IMR-90 (cell line): Measurements from ENCODE around the gene NUDT3. TPM values are rescaled to one million over a fixed set of nuclear protein-coding genes. Genes with fewer than 3 reads are reported as not detected.

Source experiments
- ATAC-seq: fragments of 200-7000 bp; cut with Tn5 transposase; 2 replicates; pipeline ENCODE4 v1.9.1; 2020; ENCODE audit warnings: low read depth, mild to moderate bottlenecking, moderate library complexity
- BruUV-seq: library from RNA; stranded (reverse); fragments of 400-500 nt; replicated peaks from 2 replicates; lab custom pipeline; 2021; lab: Mats Ljungman, UMichigan
- CTCF ChIA-PET: fragments of 300-600 bp; formaldehyde crosslinking; extraction: SDS; loops from one replicate; lab custom pipeline; 2021; ENCODE audit warnings: antibody characterized with exemption; lab: Yijun Ruan, JAX
- POLR2A ChIA-PET: fragments of 300-600 bp; sonication (Branson Sonifier 250); formaldehyde crosslinking; loops from one replicate; lab custom pipeline; 2022; ENCODE audit warnings: antibody characterized with exemption; ENCODE audit not compliant: unreplicated experiment; lab: Charles Lee
- DNase-seq: peaks from one replicate; pipeline ENCODE4 v3.0.0; 2013
- H2AFZ ChIP-seq: replicated peaks from 2 replicates; pipeline ENCODE3; 2013; ENCODE audit warnings: low read length, mild to moderate bottlenecking; ENCODE audit not compliant: poor library complexity
- H2AK5ac ChIP-seq: 2 replicates; pipeline ENCODE4 v1.6.1; 2013; ENCODE audit warnings: low read depth, low read length, inconsistent platforms
- H2AK9ac ChIP-seq: replicated peaks from 2 replicates; pipeline ENCODE3; 2013; ENCODE audit warnings: mild to moderate bottlenecking, low read depth, low read length, moderate library complexity; ENCODE audit not compliant: poor library complexity
- H2BK120ac ChIP-seq: 2 replicates; pipeline ENCODE4 v1.6.1; 2013; ENCODE audit warnings: low read depth, low read length, inconsistent platforms
- H2BK15ac ChIP-seq: 3 replicates; pipeline ENCODE4 v1.6.1; 2013; ENCODE audit warnings: low read depth, low read length, inconsistent platforms
- H2BK20ac ChIP-seq: 2 replicates; pipeline ENCODE4 v1.6.1; 2013; ENCODE audit warnings: low read depth, mild to moderate bottlenecking, inconsistent platforms, low read length, moderate library complexity
- H2BK5ac ChIP-seq: 2 replicates; pipeline ENCODE4 v1.6.1; 2013; ENCODE audit warnings: mild to moderate bottlenecking, low read depth, low read length, inconsistent platforms; ENCODE audit not compliant: poor library complexity, severe bottlenecking
- H3K14ac ChIP-seq: replicated peaks from 2 replicates; pipeline ENCODE4 v1.6.1; 2013; ENCODE audit warnings: low read depth, low read length, inconsistent platforms
- H3K18ac ChIP-seq: 2 replicates; pipeline ENCODE4 v1.6.1; 2013; ENCODE audit warnings: low read depth, low read length, control low read depth
- H3K23ac ChIP-seq: 2 replicates; pipeline ENCODE4 v1.6.1; 2013; ENCODE audit warnings: low read depth, low read length, inconsistent platforms
- H3K27ac ChIP-seq: 2 replicates; pipeline ENCODE4 v1.5.1; 2013; ENCODE audit warnings: mild to moderate bottlenecking, control low read depth, low read length; ENCODE audit not compliant: insufficient read depth
- H3K27me3 ChIP-seq: 2 replicates; pipeline ENCODE4 v1.6.1; 2013; ENCODE audit warnings: low read length; ENCODE audit not compliant: control insufficient read depth, insufficient read depth
- H3K36me3 ChIP-seq: 2 replicates; pipeline ENCODE4 v1.6.1; 2013; ENCODE audit warnings: low read length, mixed read lengths; ENCODE audit not compliant: control insufficient read depth, insufficient read depth
- H3K4ac ChIP-seq: 2 replicates; pipeline ENCODE4 v1.6.1; 2013; ENCODE audit warnings: low read depth, low read length, inconsistent platforms
- H3K4me1 ChIP-seq: 2 replicates; pipeline ENCODE4 v1.6.1; 2013; ENCODE audit warnings: low read length, mixed read lengths; ENCODE audit not compliant: control insufficient read depth, insufficient read depth
- H3K4me2 ChIP-seq: 2 replicates; pipeline ENCODE4 v1.6.1; 2013; ENCODE audit warnings: low read depth, mild to moderate bottlenecking, control low read depth, low read length, moderate library complexity
- H3K4me3 ChIP-seq: 2 replicates; pipeline ENCODE4 v1.5.1; 2013; ENCODE audit warnings: low read depth, mild to moderate bottlenecking, control low read depth, low read length, moderate library complexity; ENCODE audit not compliant: insufficient read depth
- H3K56ac ChIP-seq: 2 replicates; pipeline ENCODE4 v1.6.1; 2013; ENCODE audit warnings: low read length, inconsistent platforms; ENCODE audit not compliant: insufficient read depth; ENCODE audit errors: extremely low read depth
- H3K79me1 ChIP-seq, 2 experiments: 2 replicates each; pipeline ENCODE4 v1.6.1; 2013; ENCODE audit warnings: low read length in 2 of 2, inconsistent platforms in 1 of 2, low read depth in 1 of 2
- H3K9ac ChIP-seq: 2 replicates; pipeline ENCODE4 v1.6.1; 2013; ENCODE audit warnings: low read depth, low read length, control low read depth
- H3K9me1 ChIP-seq: 2 replicates; pipeline ENCODE4 v1.6.1; 2013; ENCODE audit warnings: low read length, inconsistent platforms; ENCODE audit not compliant: insufficient read depth
- H3K9me3 ChIP-seq: 2 replicates; pipeline ENCODE4 v1.6.1; 2013; ENCODE audit warnings: low read length; ENCODE audit not compliant: control insufficient read depth, insufficient read depth
- H4K20me1 ChIP-seq: 2 replicates; pipeline ENCODE4 v1.6.1; 2013; ENCODE audit warnings: low read length, inconsistent platforms; ENCODE audit not compliant: insufficient read depth
- H4K5ac ChIP-seq: 2 replicates; pipeline ENCODE4 v1.6.1; 2013; ENCODE audit warnings: mild to moderate bottlenecking, low read depth, low read length, control low read depth
- H4K8ac ChIP-seq, 2 experiments: 2 replicates each; pipeline ENCODE4 v1.6.1; 2013; ENCODE audit warnings: low read depth in 2 of 2, low read length in 2 of 2, control low read depth in 1 of 2, inconsistent platforms in 1 of 2
- H4K91ac ChIP-seq: 2 replicates; pipeline ENCODE4 v1.6.1; 2013; ENCODE audit warnings: low read depth, low read length, inconsistent platforms; ENCODE audit not compliant: insufficient read depth
- BHLHE40 ChIP-seq: fragments of 150-350 bp; IDR thresholded peaks from 2 replicates; pipeline ENCODE4 v1.6.1; 2016; ENCODE audit warnings: mild to moderate bottlenecking, low read depth, low read length
- CHD1 ChIP-seq: IDR thresholded peaks from 2 replicates; pipeline ENCODE4 v1.6.1; 2012; ENCODE audit warnings: low read depth, low read length, improper control_type of control experiment
- MAZ ChIP-seq: IDR thresholded peaks from 2 replicates; pipeline ENCODE4 v1.6.1; 2012; ENCODE audit warnings: low read depth, mild to moderate bottlenecking, low read length, improper control_type of control experiment, moderate library complexity, borderline replicate concordance
- MXI1 ChIP-seq: IDR thresholded peaks from 2 replicates; pipeline ENCODE4 v1.6.1; 2012; ENCODE audit warnings: low read depth, mild to moderate bottlenecking, low read length, moderate library complexity, borderline replicate concordance
- NFE2L2 ChIP-seq: fragments of 150-350 bp; IDR thresholded peaks from 2 replicates; pipeline ENCODE4 v1.6.1; 2016; ENCODE audit warnings: low read depth, mild to moderate bottlenecking, low read length
- POLR2A ChIP-seq: IDR thresholded peaks from 2 replicates; pipeline ENCODE4 v1.6.1; 2012; ENCODE audit warnings: mild to moderate bottlenecking, low read depth, low read length
- RCOR1 ChIP-seq: IDR thresholded peaks from 2 replicates; pipeline ENCODE4 v1.6.1; 2012; ENCODE audit warnings: mild to moderate bottlenecking, low read length, improper control_type of control experiment; ENCODE audit not compliant: insufficient replicate concordance
- SMC3 ChIP-seq: fragments of 150-350 bp; IDR thresholded peaks from 2 replicates; pipeline ENCODE4 v1.6.1; 2016; ENCODE audit warnings: low read depth, mild to moderate bottlenecking, antibody characterized with exemption, low read length, moderate library complexity
- WGBS, 2 experiments: methylation state at CpG; one replicate each; pipeline versions ENCODE4 v1.1.5 to v1.1.7; 2013; ENCODE audit warnings: missing lambda C conversion rate in 2 of 2; ENCODE audit not compliant: insufficient read length in 1 of 2; ENCODE audit errors: extremely low coverage in 2 of 2; 5-methylcytosine and 5-hydroxymethylcytosine counted together
- dilution Hi-C: fragments of 300-500 bp; cut with HindIII; formaldehyde crosslinking; loops from one replicate; pipeline ENCODE4 v1.14.3; 2018; ENCODE audit warnings: low sequenced_read_pairs; ENCODE audit not compliant: unreplicated experiment
- in situ Hi-C: fragments of 300-500 bp; cut with MboI; formaldehyde crosslinking; loops from 3 replicates; pipeline ENCODE4 v1.14.3; 2019; ENCODE audit warnings: low sequenced_read_pairs, inconsistent platforms, mixed read lengths
- intact Hi-C: fragments of 100-400 bp; cut with micrococcal nuclease; formaldehyde crosslinking; loops from 2 replicates; pipeline ENCODE4 v1.10.0; 2022
- polyA plus RNA-seq, 3 experiments: library from polyadenylated mRNA; depleted of rRNA; stranded (reverse); fragments of >200 nt; gene quantifications; 2 replicates each; pipeline ENCODE4 v1.2.3, GENCODE V29; 2012; ENCODE audit warnings: low replicate concordance in 1 of 3
- total RNA-seq: library from RNA; depleted of rRNA; stranded (reverse); fragments of >200 nt; gene quantifications from 2 replicates; pipeline ENCODE4 v1.2.3, GENCODE V29; 2012
- TF ChIP-seq, protein P1 (sequence below): fragments of 150-350 bp; IDR thresholded peaks from 2 replicates; pipeline ENCODE4 v1.6.1; 2017; ENCODE audit warnings: mild to moderate bottlenecking, antibody characterized with exemption, low read length, low read depth
- TF ChIP-seq, protein P2 (sequence below): fragments of 150-350 bp; IDR thresholded peaks from 2 replicates; pipeline ENCODE4 v1.6.1; 2016; ENCODE audit warnings: low read depth, mild to moderate bottlenecking, low read length, moderate library complexity, borderline replicate concordance

The NUDT3 gene
- total and polyA plus RNA-seq, 2 of the 4 experiments (the other 2 are of a cell fraction): 10.1 to 17.2 TPM

DNA sequence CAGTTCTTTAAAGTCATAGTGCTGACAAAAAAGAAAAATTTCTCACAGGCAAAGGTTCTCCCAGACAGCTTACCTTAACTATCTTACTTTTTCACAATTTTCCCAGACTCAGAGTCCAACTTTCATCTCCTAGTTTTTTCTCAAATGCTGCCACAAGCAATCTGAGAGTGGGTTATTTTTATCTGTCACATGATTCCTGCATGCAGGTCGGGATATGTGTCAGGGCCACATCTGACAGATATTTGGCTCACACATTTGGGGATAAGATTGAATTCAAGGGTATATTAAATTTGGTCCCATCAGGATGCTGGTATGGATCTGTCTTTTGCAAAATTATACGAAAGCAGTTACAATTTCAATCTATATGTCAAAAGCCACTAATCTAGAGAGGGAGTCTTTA, 93.5 kb downstream of the NUDT3 start:
- peaks cover 28% of the 10 kb centered on the region for H4K20me1 ChIP-seq
- no TSS peak for BruUV-seq
- ATAC-seq (no peak), DNase-seq (no peak)
- no peak overlapping the region for H3K56ac ChIP-seq
- no peak overlapping the region for H3K9ac ChIP-seq
- H3K27ac ChIP-seq: no peak overlapping the region
- WGBS, 2 experiments: no CpG with 5 or more reads among the region's 2 CpGs
- ChIA-PET POLR2A (no interaction called here), CTCF (no interaction called here)
- no peak for TF ChIP-seq RCOR1
- TF ChIP-seq SMC3: no peak
- TF ChIP-seq BHLHE40: no peak
- no peak for TF ChIP-seq MAZ
- no peak for TF ChIP-seq POLR2A
- TF ChIP-seq, protein P1, sequence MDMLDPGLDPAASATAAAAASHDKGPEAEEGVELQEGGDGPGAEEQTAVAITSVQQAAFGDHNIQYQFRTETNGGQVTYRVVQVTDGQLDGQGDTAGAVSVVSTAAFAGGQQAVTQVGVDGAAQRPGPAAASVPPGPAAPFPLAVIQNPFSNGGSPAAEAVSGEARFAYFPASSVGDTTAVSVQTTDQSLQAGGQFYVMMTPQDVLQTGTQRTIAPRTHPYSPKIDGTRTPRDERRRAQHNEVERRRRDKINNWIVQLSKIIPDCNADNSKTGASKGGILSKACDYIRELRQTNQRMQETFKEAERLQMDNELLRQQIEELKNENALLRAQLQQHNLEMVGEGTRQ: no peak
- TF ChIP-seq MXI1: no peak
- no peak for TF ChIP-seq NFE2L2
- TF ChIP-seq CHD1: no peak
- TF ChIP-seq, protein P2, sequence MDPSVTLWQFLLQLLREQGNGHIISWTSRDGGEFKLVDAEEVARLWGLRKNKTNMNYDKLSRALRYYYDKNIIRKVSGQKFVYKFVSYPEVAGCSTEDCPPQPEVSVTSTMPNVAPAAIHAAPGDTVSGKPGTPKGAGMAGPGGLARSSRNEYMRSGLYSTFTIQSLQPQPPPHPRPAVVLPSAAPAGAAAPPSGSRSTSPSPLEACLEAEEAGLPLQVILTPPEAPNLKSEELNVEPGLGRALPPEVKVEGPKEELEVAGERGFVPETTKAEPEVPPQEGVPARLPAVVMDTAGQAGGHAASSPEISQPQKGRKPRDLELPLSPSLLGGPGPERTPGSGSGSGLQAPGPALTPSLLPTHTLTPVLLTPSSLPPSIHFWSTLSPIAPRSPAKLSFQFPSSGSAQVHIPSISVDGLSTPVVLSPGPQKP: no peak
- no peak overlapping the region for H4K91ac ChIP-seq
- H4K5ac ChIP-seq: no peak overlapping the region
- H2BK20ac ChIP-seq: no peak overlapping the region
- peaks cover 7 to 46% of the 10 kb centered on the region in 2 experiments; a peak in 3 of 4 replicates for H3K79me1 ChIP-seq
- H3K18ac ChIP-seq: no peak overlapping the region
- no peak overlapping the region for H2AK9ac ChIP-seq
- no peaks in the 10 kb centered on the region for H3K27me3 ChIP-seq
- in situ Hi-C loops (no loop called here), dilution Hi-C loops (no loop called here), intact Hi-C loops (no loop called here)
- peaks cover 5% of the 10 kb centered on the region for H3K9me1 ChIP-seq
- H4K8ac ChIP-seq: no peak overlapping the region
- H2AFZ ChIP-seq: no peak overlapping the region
- peaks cover 2% of the 10 kb centered on the region for H3K36me3 ChIP-seq
- H3K4me3 ChIP-seq: no peak overlapping the region
- H3K4me2 ChIP-seq: no peak overlapping the region
- no peak overlapping the region; the same call in 1 of the 2 replicates for H3K23ac ChIP-seq
- H2BK120ac ChIP-seq: no peak overlapping the region
- no peaks in the 10 kb centered on the region for H3K9me3 ChIP-seq
- H2BK5ac ChIP-seq: no peak overlapping the region
- no peak overlapping the region for H3K14ac ChIP-seq
- H3K4me1 ChIP-seq: peaks cover 4% of the 10 kb centered on the region; the same call in 1 of the 2 replicates
- no peak overlapping the region for H2AK5ac ChIP-seq
- no peak overlapping the region for H3K4ac ChIP-seq
- H2BK15ac ChIP-seq: no peak overlapping the region
